Activated CD4-positive, alpha-beta T cell treated with anti-CD3 and anti-CD28 coated beads, Interleukin-2, amount 50 U/mL, for 4 hours (primary cell): ENCODE results near the gene GATA2.

Experiments used
- DNase-seq, 2 experiments: peaks; one replicate each; pipeline ENCODE4 v3.0.0-alpha.2; 2020

The GATA2 gene

DNA sequence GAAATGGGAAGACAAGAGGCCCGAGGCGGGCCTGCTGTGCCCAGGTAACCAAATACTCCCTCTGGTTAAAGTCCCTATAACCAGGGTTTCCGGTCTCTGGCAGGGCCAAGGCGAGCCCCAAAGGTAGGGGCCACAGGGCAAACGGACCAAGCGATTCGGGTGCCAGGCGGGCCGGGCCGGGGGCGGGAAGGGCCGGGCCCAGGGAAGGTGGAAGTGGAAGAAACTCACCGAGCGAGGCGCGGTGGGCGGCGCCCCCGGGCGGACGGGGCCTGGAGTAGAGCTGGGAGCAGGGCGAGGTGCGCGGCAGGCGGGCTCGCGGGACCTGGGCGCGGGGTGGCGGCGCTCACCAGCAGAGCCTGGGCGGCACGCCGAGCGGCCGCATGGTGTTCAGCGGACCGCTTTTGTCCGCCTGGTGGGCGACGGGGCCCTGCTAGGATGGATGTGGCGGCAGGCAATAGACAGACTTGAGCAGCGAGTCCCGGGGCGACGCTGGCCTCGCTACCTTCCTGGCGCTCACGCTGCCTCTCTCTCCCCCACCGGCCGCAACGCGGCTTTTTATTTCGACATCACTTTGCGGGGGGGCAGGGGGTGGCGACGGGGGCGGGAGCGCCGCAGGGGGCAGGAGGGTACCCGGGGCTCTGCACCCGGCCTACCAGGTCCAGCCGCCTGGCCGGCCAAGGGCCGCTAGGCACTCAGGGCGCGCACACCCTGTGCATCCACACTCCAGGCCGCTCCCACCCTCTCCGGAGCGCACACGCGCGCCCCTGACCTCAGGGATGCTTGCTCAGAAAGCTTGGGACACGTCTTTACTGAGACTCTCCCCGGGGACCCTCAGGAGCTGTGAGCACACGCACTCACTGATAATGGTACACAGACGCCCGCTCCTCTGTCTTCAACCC is at the start of gene GATA2:
Gene GATA2, minus strand, starts transcription at position 531 of the 899 bp plus-strand sequence. CDS start 6,170 bp downstream, outside the sequence.
- DNase-seq: no peak

DNA sequence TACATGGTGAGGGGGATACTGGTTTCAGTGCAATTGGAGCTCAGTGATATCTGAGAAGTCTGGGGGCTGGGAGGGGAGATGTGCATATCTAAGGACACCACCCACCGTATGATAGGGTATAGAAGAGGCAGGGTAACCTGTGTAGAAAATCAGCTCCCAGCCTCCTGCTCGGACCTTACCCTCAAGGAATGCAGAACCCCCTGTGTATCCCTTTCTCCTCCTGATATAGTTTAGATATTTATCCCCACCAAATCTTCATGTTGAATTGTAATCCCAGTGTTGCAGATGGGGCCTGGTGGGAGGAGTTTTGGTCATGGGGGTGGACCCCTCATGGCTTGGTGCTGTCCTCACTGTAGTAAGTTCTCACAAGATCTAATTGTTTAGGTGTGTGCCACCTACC is 48.2 kb upstream of the GATA2 start:
- DNase-seq: no peak

DNA sequence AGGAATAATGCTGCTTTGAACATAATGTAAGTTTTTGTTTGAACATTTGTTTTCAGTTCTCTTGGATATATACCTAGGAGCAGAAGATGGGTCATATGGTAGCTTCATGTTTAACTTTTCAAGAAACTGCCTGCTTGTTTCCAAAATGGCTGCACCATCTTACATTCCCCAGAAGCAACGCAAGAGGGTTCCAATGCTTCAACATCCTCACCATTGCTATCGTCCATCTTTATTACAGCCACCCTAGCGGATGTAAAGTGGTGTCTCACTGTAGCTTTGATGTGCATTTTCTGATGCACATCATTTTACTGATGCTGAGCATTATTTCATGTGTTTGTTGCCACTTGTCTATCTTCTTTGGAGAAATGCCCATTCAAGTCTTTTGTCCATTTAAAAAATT is 46.4 kb upstream of the GATA2 start:
- no peak for DNase-seq

DNA sequence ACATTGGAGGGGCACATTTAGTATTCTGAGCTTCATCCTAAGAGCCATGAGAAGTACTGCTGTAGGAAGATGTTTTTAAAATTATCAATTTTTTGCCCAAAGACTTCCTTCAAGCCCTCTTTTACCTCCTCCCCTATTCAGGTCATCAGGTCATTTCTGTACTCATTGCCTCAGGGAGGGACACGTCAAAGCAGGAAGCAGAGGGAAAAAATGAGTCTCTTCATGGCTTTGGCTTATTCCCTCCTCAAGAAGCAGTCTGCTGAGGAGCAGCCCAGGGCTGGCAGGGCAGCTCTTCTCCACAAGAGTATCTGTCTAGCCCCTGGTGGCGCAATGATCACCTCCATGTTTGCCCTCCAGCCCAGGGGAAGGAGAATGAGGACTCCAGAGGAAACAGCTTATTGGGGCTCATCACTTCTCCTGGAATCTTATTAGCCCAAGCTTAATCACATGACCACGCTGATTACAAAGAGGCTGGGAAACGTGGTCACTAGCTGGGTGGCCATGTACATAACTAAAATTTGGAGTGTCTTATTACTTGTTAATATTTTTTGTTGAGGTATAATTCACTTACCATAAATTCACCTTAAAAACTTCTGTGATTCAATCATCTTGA is 44.2 kb upstream of the GATA2 start:
- DNase-seq: no peak

DNA sequence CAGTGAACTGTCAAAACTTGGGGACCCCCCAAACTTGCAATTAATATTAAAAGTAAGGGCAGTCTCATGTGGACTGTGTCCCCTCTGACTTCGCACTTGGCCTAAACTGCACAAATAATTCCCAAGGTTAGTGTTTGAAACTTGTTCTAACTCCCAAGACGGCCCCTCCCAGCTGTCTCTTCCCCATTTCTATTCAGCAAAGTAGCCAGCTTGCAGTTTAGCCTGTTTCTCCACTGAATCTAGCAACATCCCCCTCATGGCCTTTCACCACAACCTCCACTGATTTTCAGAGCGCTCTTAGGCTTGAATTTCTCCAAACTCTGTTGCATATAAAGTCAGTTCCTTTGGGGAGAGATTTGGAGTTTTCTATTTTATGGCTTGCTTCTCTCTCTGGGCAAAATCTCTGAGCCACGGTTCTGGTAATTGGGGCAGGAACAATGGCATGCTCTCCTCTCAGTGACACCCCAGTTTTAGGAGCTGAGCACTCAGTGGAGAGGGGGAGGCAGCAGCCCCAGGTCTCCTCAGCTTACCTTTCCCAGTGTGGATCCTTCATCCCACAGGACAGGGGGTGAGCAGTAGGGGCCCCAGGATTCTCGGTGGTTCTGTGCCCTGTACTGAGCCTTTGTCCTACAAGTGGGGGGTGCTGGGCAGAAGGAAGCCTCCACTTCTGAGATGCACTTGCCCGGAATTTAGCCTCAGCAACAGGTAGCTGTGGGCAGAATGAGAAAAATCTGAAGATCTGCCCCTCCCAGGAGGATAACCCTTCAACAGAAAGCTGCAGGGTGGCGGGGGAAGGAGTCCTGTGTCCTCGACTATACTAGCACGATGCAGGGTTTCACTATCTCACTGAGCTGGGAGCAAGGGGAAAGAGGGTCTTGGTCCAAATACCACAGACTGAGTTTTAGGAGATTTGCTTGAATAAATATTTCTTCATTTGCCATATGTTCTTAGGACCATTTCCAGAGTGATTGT is 39.3 kb upstream of the GATA2 start:
- DNase-seq: no peak

DNA sequence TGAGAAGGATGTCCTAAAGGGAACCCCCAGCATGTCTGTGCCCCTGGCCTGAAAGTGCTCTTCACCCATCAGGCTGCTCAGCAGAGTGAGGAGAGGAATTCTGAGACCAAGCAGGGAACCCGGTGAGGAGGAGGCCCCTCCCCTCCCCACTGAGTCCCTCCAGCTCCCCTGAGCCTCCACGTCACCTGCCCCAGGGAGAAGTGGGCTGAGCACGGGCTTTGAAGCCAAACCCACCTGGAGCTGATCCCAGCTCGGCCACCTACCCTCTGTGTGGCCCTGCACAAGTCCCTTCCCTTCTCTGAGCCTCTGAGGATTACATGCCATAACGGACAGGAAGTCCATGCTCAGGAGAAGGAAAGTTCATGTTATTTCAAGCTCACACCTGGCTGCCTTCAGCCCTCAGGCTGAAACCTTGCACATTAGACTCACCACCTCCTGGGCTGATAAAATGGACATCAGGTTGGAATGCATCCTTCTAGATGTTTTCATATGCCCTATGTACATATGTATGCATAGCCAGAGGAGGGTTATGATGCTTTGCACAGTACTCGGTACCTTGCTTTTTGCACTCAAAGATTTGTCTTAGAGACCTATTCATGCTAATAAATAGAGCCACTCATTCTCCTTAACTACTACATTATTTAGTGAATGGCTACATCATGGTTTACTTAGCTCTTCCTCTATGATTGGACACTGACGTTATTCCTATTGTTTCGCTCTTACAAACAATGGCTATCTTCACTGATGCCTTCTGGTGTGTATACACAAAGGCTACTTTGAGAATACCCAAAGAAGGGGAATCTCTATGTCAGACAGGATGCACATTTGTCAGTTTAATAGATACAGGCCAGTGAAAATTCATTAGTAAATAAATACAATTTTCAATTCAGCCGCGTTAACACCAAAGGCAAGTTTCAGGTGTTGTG is 31.6 kb upstream of the GATA2 start:
- DNase-seq: no peak

DNA sequence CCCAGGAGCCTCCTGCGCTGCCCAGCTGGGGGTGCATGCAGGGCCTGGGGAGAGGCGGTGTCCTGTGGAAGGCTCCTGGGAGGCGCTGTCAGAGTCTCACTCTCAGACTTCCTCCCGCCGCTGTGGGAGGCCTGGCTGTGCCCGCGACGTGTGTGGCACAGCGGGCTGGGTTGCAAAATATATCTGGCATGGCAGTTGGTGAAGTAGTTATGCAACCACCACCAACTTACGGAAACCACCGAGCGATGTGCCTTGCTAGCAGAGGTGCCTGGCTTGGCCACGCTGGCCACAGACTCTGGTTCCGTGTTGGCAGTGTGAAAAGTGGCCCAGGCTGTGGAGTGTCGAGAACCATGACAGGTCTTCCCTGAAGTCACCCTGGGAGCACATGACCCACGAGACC is 30.6 kb upstream of the GATA2 start:
- no peak for DNase-seq

DNA sequence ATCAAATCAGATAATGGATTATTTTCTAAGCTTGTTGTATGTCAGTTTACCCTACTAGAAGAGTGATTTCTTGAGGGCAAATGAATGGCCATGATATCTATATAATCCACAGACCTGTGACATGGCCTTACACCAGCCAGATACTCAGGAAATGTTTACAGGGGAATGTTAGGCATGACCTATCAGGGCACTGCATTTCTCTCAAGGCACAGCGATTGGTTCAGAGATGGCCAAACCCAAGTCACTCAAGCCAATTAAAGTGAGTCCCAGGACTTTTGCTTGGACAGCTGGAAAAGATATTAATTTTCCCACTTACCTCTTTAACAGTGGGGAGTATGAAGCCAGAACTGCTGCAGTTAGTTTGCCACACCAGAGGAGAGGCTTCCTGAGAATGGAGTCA is 28.7 kb upstream of the GATA2 start:
- DNase-seq: no peak

DNA sequence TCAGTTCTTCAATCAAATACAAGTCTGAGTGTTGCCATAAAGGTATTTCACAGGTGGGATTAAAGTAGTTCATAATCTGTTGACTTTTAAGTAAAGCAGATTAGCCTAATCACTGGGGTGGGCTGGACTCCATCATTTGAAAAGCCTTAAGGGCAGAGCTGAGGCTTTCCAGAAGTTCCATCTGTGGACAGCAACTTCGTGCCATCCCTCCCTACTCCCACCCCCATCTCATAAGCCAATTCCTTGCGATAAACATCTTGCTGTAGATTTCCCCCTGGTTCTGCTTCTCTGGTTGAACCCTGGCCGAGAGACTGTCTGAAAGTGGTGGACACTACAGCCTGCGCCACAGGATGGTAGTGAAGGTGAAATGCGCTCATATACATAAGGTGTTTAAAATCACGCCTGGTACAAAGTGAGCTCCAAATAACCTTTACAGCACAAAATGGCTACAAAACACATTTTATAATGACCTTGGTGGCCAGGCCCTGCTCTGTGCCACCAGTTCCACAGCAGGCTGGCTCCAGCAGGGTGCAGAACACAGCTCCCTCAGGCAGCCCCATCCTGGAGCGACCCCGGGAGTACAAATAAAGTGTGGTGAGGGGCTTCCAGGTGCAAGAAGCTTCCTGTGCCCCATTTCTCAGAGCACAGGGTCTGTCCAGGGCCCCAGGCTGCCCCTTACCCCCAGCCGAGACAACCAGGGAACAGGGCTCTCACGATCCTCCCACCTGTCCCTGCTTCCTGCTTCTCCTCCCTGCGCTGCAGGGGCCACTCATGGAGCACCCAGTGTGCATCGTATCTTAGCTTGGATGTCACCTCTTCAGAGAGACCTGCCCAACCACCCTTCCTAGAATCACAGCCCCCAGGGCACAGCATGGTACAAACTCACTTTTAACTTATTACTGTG is 25.8 kb upstream of the GATA2 start:
- no peak for DNase-seq

DNA sequence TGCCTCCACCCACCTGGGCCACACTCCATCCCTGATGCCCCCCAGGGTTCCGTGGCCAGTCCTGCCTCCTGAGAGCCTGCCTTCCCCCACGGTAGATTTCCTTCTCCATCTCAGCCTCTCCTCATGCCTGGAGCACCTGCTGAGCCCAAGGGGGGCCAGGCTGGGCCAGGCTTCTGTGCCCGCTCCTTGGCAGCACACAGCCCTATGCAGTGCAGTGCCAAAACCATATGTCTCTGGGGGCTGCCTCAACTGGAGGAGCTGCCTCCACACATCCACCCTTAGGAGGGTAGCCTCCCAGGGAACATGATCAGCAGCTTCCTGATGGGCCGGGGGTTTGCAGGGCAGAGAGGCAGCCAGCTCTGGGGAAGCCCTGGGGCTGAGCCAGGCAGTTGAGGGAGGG is 24.6 kb upstream of the GATA2 start:
- DNase-seq: no peak

DNA sequence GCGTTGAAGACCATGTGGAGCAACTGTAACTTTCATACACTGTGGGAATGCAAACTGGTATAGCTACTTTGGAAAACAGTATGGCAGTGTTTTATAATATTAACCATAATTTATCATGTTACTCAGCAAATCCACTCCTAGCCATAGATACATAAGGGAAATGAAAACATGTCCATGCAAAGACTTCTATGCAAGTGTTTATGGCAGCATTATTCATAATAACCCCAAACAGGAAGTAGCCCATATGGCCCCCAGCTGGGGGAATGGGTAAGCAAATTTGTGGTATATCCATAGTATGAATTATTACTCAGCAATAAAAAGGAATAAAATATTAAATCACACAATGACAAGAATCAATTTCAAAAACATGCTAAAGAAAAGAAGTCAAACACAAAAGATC is 23.0 kb upstream of the GATA2 start:
- no peak for DNase-seq

DNA sequence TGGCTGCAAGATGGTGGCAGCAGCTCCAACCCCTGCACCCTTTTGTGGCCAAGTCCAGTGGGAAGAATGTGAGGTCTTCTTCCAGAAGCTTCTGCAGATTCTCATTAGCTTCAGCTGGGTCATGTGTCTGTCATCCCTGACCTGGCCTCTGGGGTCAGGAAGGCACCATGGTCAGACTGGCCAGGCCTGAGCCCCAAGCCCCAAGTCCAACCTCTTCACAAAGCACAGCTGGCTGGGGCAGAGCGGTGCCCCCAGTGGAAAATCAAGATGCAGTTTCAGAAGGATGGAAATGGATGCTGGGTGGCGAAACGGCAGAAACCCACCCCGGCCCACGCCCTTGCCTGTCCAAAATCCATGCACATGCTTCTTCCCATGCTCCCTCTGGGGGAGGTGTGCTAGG is 15.9 kb upstream of the GATA2 start:
- no peak for DNase-seq

DNA sequence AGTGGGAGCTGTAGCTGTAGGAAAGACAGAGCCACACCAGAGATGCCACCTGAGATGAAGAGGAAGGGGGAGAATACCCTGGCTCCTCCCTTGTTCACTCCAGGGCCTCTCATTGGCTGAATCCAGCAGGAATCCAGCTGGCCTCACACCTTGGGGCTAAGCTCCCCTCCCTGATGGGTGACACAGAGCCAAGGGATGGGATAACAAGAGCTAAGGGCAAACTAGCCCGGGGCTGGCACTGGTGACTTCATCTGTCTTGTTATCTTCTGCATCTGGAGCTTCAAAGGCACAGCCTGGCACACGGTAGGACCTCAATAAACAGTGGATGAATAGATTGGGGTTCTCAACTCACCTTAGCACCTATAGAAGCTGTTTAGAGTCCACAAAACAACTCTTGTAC is 13.8 kb upstream of the GATA2 start:
- no peak for DNase-seq

DNA sequence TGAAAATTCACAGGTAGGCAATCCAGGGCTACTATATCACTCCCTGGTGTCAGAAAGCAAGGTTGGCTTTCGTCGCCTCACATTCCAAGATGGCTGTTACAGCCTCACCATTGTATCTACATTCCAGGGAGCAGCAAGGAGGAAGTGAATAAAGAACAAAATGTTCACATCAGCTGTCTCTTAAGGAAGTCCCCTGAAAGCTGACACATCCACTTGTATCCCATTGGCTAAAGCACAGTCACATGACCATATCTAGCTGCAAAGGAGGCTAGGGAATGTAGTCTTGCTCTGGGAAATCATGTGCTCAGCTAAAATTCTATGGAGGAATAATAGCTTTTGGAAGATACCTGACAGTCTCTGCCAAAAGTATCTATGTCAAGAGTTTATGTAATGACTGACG is 12.8 kb upstream of the GATA2 start:
- no peak for DNase-seq

DNA sequence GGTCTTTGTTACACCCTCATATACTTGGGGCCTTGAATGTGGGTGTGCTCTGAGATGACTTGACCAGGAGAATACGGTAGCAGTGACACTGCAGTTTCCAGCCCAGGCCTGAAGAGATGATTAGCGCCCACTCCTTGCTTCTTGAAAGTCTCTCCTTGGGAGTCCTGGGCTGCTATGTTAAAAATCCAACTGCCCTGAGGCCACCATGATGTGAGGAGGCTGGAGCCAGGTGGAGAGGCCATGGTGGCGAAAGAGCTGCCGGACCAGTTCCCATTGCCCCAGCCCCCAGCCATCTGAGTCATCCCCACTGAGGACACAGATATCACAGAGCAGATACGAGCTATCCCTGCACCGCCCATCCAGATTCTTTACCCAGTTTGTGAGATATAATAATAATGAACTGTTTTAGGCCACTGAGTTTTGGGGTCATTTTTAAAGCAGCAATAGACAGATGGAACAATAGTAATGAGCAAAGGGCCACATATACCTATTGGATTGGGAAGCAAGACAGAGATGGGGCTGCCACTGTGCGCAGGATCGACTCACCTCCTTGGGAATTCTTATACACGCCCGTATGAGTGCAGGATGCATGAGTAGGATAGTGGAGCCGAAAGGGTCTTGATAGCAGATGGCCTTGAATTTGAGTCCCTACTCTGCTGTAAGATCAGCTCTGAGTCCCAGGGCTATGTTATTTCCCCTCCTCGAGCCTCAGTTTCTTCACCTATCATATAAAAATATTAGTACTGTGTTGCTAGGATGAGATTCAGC is 12.1 kb upstream of the GATA2 start:
- no peak for DNase-seq

DNA sequence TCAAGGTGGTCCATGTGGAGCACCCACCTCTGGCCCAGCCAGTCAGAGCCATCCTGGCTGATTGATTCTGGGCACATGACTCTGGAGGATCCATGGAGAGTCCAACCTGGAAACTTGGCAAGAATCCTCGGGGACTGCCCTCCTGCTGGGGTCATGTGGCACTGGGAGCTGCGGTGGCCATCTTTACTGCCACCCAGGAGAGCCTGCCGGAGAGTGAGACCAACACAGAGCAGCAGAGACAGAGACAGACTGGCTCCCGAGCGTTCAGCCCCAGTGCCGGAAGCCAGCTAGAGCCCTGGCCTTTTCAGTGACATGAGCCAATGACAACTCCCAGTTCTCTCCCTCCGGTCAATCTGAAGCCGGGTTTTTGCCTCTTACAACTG is 11.5 kb upstream of the GATA2 start:
- no peak for DNase-seq

DNA sequence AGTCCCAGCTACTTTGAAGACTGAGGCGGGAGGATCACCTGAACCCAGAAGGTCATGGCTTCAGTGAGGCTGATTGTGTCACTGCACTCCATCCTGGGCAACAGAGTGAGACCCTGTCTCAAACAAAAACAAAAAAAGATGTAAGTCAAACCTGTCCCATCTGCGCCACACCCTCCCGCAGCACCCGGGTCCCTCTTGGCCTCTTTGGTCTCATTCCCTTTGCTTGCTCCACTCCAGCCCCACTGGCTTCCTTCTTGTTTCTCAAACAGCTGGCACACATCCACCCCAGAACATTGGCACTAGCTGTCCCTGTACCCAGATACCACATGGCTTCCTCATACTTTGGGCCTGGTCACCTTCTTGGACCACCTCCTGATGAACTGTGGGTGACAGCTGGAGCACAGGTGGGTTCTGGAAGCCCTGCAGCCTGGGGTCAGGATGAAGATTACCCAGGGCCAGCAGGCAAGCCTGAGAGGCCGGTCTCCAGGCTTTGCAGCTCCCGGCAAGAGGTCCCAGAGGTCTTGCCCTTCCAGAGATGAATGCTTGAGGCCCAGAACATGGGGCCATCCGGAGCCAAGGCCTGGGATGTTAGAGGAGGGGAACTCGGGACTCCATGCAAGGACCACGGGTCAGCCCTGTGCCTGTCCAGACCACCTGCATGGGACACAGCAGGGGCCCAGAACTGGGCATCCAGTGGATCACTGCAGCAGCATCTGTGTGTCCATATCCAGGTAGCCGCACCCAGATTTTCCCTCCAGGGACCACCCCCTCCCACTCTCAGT is 10.9 kb upstream of the GATA2 start:
- DNase-seq: no peak

DNA sequence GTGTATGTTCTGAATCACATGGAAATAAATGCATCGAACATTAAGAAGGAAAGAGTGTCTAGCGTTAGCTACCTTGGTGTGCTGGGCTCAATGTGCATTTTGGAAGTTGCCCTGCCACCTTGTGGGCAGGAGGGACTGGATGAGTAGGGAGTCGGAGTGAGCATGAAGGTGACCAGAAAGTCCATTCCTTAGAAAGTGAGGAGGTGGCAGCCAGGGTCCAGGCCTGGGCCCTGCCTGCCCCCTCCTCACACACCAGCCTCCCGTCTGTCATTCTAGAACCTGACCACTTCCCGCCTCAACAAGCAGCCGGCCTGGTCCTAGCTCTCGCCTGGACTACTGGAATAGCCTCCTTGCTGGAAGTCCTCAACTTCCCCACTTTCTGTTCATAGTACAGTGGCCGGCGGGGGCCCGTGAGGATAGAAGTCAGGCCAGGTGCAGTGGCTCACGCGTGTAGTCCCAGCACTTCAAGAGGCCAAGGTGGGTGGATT is 10.2 kb upstream of the GATA2 start:
- DNase-seq: no peak

DNA sequence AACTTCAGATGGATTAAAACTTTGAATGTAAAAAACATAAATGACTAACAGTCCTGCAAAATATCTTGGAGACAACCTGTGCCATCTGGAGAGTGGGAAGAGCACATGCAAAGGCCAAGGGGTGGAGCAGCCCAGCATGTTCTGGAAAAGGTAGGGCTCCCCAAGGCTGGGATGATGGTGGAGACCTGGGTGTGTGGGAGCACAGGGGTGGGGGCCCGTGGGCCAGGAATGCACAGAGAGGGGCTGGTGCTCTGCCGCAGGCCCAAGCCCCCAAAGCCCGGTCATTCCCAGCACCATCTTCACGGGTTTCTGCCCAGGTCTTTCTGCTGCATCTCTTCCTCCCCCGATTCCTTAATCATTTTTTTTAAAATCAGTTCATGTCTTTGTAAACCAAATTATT is 9.7 kb upstream of the GATA2 start:
- no peak for DNase-seq
